ENCODE measurements around the gene MICOS13.

The MICOS13 gene

DNA sequence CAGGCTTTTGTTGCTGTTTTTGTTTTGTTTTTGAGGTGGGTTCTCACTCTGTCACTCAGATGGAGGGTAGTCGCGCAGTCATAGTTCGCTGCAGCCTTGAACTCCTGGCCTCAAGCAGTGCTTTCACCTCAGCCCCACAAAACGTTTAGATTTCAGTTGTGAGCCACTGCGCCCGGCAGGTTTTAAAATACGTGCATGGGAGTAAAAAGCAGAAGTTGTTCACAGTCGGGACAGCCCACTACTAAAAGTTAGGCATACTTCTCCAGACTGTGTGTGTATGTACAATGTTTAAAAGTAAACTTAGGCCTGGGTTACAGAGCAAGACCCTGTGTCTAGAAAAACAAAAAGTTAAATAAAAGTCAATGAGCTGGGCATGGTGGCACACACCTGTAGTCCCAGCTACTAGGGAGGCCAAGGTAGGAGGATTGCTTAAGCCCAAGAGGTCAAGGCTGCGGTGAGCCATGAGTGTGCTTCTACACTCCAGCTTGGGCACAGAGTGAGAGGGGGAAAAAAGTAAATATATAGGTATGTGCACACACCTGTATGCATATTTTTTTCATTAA, 51.3 kb downstream of the MICOS13 start:
- no peak for DNase-seq (ENCODE audit: low read depth in 2 of 2)

- no peak for DNase-seq (ENCODE audit: low read depth in 2 of 2)
These were observed 51.9 kb downstream of the MICOS13 start for GRCh38 chr19:5628461-5628860.

All from stimulated activated CD8-positive, alpha-beta memory T cell treated with anti-CD3 and anti-CD28 coated beads, Interleukin-2, amount 100 ng/mL, for 48 hours (primary cell).